HepG2 (cell line): Measurements from ENCODE around the gene INF2. TPM values are rescaled to one million over a fixed set of nuclear protein-coding genes. Genes with fewer than 3 reads are reported as not detected.

ENCODE experiments used
- CEBPB ChIP-seq: IDR thresholded peaks from 2 replicates; pipeline ENCODE4 v1.6.1; 2011; ENCODE audit warnings: low read depth, low read length, improper control_type of control experiment, borderline replicate concordance
- CREM ChIP-seq, 2 experiments: sonication (generic) in 1 of 2; formaldehyde crosslinking in 1 of 2; IDR thresholded peaks; 2 replicates each; pipeline versions ENCODE4 v1.4.0 to v1.6.1; 2016 to 2020; ENCODE audit warnings: antibody characterized with exemption in 1 of 2, mild to moderate bottlenecking in 1 of 2, missing genetic modification reagents in 1 of 2
- FOSL1 ChIP-seq: sonication (generic); formaldehyde crosslinking; IDR thresholded peaks from 2 replicates; pipeline ENCODE4 v1.9.0; 2021; ENCODE audit warnings: missing genetic modification reagents, borderline replicate concordance
- KDM5A ChIP-seq: fragments of 200-600 bp; sonication (generic); IDR thresholded peaks from 2 replicates; pipeline ENCODE4 v1.7.0; 2018; ENCODE audit warnings: antibody characterized with exemption, mild to moderate bottlenecking, low read length, borderline replicate concordance
- MEIS2 ChIP-seq: sonication (generic); formaldehyde crosslinking; IDR thresholded peaks from 2 replicates; pipeline ENCODE4 v1.9.0; 2021; ENCODE audit warnings: mild to moderate bottlenecking, missing genetic modification reagents
- NKX3-1 ChIP-seq: sonication (generic); formaldehyde crosslinking; IDR thresholded peaks from 2 replicates; pipeline ENCODE4 v1.5.0; 2020; ENCODE audit warnings: missing genetic modification reagents
- PAX8 ChIP-seq: sonication (generic); formaldehyde crosslinking; IDR thresholded peaks from 2 replicates; pipeline ENCODE4 v1.8.0; 2022; ENCODE audit warnings: mild to moderate bottlenecking, missing genetic modification reagents, borderline replicate concordance
- RAD51 ChIP-seq: fragments of 450-650 bp; IDR thresholded peaks from 2 replicates; pipeline ENCODE4 v1.6.1; 2016; ENCODE audit warnings: borderline replicate concordance
- RARA ChIP-seq: IDR thresholded peaks from 2 replicates; pipeline ENCODE4 v1.6.1; 2016; ENCODE audit warnings: missing genetic modification reagents, missing compliant biosample characterization
- RBM22 ChIP-seq: fragments of 200-400 bp; formaldehyde crosslinking; optimal IDR thresholded peaks from 2 replicates; pipeline ENCODE3; 2017; ENCODE audit warnings: mild to moderate bottlenecking, low read length, moderate library complexity
- RFXAP ChIP-seq: sonication (generic); formaldehyde crosslinking; IDR thresholded peaks from 2 replicates; pipeline ENCODE4 v1.4.0; 2020; ENCODE audit warnings: missing genetic modification reagents, borderline replicate concordance
- ZBTB21 ChIP-seq: sonication (generic); formaldehyde crosslinking; IDR thresholded peaks from 2 replicates; pipeline ENCODE4 v1.4.0; 2020; ENCODE audit warnings: missing genetic modification reagents
- ZNF234 ChIP-seq: sonication (generic); formaldehyde crosslinking; conservative IDR thresholded peaks from 2 replicates; pipeline ENCODE4 v1.5.1; 2020; ENCODE audit warnings: mild to moderate bottlenecking, missing genetic modification reagents
- ZNF333 ChIP-seq: sonication (generic); formaldehyde crosslinking; IDR thresholded peaks from 2 replicates; pipeline ENCODE4 v1.4.0; 2020; ENCODE audit warnings: mild to moderate bottlenecking, missing genetic modification reagents, borderline replicate concordance
- ZNF430 ChIP-seq: sonication (generic); formaldehyde crosslinking; IDR thresholded peaks from 2 replicates; pipeline ENCODE4 v1.9.0; 2021; ENCODE audit warnings: mild to moderate bottlenecking, missing genetic modification reagents
- ZNF44 ChIP-seq: sonication (generic); formaldehyde crosslinking; IDR thresholded peaks from 2 replicates; pipeline ENCODE4 v1.5.1; 2020; ENCODE audit warnings: mild to moderate bottlenecking, missing genetic modification reagents
- ZNF607 ChIP-seq: sonication (generic); formaldehyde crosslinking; IDR thresholded peaks from 2 replicates; pipeline ENCODE4 v1.5.1; 2020; ENCODE audit warnings: missing genetic modification reagents, mild to moderate bottlenecking, borderline replicate concordance
- ZNF788 ChIP-seq: sonication (generic); formaldehyde crosslinking; IDR thresholded peaks from 2 replicates; pipeline ENCODE4 v1.5.0; 2020; ENCODE audit warnings: mild to moderate bottlenecking, missing genetic modification reagents, borderline replicate concordance
- ZSCAN9 ChIP-seq: IDR thresholded peaks from 2 replicates; pipeline ENCODE4 v1.6.1; 2016; ENCODE audit warnings: borderline replicate concordance
- polyA plus RNA-seq, 8 experiments: library from polyadenylated mRNA; depleted of rRNA in 3 of 8; stranded (reverse) in 7 of 8; unstranded in 1 of 8; fragments of >200 nt; fragmentation: Illumina TruSeq in 4 of 8; extraction: Trizol in 4 of 8; gene quantifications; 2 replicates each; pipeline versions ENCODE4 v1.2.1 to v1.2.3, GENCODE V29; 2011 to 2016; ENCODE audit warnings: low read depth in 4 of 8, missing spikeins in 1 of 8, mixed read lengths in 1 of 8; ENCODE audit not compliant: insufficient read depth in 1 of 8
- total RNA-seq, 5 experiments: library from RNA; depleted of rRNA; stranded (reverse); fragments of >200 nt; fragmentation: Illumina TruSeq; extraction: Trizol; gene quantifications; 2 replicates each; pipeline ENCODE4 v1.2.3, GENCODE V29; 2016; ENCODE audit warnings: low read depth in 1 of 5
- TF ChIP-seq, protein P1 (sequence below): IDR thresholded peaks from 2 replicates; pipeline ENCODE4 v1.6.1; 2016; ENCODE audit warnings: low read depth, control low read depth
- TF ChIP-seq, protein P2 (sequence below): sonication (generic); formaldehyde crosslinking; IDR thresholded peaks from 2 replicates; pipeline ENCODE4 v1.8.0; 2023; ENCODE audit warnings: mild to moderate bottlenecking, missing genetic modification reagents
- TF ChIP-seq, protein P3 (sequence below): sonication (generic); formaldehyde crosslinking; IDR thresholded peaks from 2 replicates; pipeline ENCODE4 v1.9.0; 2021; ENCODE audit warnings: missing genetic modification reagents, borderline replicate concordance

Gene INF2
- total and polyA plus RNA-seq, 2 of the 13 experiments (the other 11 are each of a cell fraction or from before 2014, with no cell fraction given) = 16.4 to 26.4 TPM

DNA sequence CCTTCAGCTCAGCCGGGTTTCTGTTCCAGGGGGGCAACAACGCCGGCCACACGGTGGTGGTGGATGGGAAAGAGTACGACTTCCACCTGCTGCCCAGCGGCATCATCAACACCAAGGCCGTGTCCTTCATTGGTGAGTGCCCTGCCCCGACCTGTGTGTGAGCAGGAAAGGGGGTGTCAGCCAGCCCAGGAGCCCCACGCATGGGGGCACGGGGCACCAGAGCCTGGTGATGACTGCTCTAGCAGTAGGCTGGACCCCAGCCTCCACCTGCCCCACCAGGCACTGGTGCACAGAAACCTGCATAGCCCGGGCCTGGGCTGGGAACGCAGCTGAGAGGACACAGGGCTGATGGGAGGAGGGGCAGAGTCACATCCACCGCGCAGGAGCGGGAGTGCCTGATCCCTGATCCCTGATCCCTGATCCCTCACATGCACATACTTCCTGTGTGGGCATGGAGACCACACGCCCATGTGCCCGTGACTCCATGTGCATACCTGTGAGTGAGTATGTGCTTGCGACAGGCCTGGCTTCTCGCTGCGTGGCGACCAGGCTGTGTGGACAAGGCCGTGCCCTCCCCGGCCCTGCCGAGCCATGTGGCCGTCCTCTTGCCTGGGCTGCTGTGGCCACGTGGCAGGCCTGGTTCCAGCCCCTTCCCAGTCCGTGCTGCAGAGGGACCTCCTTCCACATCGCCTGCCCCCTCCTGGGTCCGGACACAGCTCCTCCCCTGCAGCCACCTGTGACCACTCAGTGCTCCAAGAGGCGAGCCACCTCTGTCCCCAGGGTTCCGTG lies 45.8 kb downstream of the INF2 start (continued):
- peak; percentile 73 for TF ChIP-seq RBM22
- no peak for TF ChIP-seq ZNF234 (CRISPR knock-in tag)
- TF ChIP-seq CEBPB = 0 out of 2 replicates have a peak, but pooled peaks have one; percentile 31
- TF ChIP-seq ZSCAN9 (CRISPR knock-in tag) = peak; percentile 96; the same call in 1 of the 2 replicates
- no peak for TF ChIP-seq FOSL1 (CRISPR knock-in tag)
- TF ChIP-seq, protein P1, sequence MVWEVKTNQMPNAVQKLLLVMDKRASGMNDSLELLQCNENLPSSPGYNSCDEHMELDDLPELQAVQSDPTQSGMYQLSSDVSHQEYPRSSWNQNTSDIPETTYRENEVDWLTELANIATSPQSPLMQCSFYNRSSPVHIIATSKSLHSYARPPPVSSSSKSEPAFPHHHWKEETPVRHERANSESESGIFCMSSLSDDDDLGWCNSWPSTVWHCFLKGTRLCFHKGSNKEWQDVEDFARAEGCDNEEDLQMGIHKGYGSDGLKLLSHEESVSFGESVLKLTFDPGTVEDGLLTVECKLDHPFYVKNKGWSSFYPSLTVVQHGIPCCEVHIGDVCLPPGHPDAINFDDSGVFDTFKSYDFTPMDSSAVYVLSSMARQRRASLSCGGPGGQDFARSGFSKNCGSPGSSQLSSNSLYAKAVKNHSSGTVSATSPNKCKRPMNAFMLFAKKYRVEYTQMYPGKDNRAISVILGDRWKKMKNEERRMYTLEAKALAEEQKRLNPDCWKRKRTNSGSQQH (CRISPR knock-in tag) = peak; percentile 76; the same call in 1 of the 2 replicates
- TF ChIP-seq NKX3-1 (CRISPR knock-in tag) = no peak
- peak; percentile 95; the same call in 1 of the 2 replicates for TF ChIP-seq ZNF430 (CRISPR knock-in tag)
- TF ChIP-seq ZNF788 (CRISPR knock-in tag) = peak; percentile 94
- TF ChIP-seq, protein P2, sequence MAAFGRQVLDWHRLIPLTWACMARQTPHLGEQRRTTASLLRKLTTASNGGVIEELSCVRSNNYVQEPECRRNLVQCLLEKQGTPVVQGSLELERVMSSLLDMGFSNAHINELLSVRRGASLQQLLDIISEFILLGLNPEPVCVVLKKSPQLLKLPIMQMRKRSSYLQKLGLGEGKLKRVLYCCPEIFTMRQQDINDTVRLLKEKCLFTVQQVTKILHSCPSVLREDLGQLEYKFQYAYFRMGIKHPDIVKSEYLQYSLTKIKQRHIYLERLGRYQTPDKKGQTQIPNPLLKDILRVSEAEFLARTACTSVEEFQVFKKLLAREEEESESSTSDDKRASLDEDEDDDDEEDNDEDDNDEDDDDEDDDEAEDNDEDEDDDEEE (CRISPR knock-in tag) = peak; percentile 82; the same call in 1 of the 2 replicates
- TF ChIP-seq ZNF333 (CRISPR knock-in tag) = peak; percentile 94; the same call in 1 of the 2 replicates
- TF ChIP-seq RAD51 = no peak; the same call in 1 of the 2 replicates
- no peak for TF ChIP-seq ZBTB21
- TF ChIP-seq, protein P3, sequence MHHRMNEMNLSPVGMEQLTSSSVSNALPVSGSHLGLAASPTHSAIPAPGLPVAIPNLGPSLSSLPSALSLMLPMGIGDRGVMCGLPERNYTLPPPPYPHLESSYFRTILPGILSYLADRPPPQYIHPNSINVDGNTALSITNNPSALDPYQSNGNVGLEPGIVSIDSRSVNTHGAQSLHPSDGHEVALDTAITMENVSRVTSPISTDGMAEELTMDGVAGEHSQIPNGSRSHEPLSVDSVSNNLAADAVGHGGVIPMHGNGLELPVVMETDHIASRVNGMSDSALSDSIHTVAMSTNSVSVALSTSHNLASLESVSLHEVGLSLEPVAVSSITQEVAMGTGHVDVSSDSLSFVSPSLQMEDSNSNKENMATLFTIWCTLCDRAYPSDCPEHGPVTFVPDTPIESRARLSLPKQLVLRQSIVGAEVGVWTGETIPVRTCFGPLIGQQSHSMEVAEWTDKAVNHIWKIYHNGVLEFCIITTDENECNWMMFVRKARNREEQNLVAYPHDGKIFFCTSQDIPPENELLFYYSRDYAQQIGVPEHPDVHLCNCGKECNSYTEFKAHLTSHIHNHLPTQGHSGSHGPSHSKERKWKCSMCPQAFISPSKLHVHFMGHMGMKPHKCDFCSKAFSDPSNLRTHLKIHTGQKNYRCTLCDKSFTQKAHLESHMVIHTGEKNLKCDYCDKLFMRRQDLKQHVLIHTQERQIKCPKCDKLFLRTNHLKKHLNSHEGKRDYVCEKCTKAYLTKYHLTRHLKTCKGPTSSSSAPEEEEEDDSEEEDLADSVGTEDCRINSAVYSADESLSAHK (CRISPR knock-in tag) = no peak
- peak; percentile 84 for TF ChIP-seq RARA (CRISPR knock-in tag)
- no peak for TF ChIP-seq KDM5A
- TF ChIP-seq MEIS2 (CRISPR knock-in tag) = no peak
- no peak for TF ChIP-seq ZNF44
- TF ChIP-seq RFXAP (CRISPR knock-in tag) = no peak
- TF ChIP-seq CREM (IDR thresholded peaks at IDR 0.05) = no peak
- TF ChIP-seq CREM (CRISPR knock-in tag; IDR thresholded peaks at IDR 0.05) = no peak
- TF ChIP-seq ZNF607 (CRISPR knock-in tag) = peak; percentile 78; the same call in 1 of the 2 replicates
- no peak for TF ChIP-seq PAX8 (CRISPR knock-in tag)
